GM12801 (cell line): ENCODE measurements around the gene TMEM255B.

ENCODE experiments used
- TF ChIP-seq, protein P1 (sequence below): IDR thresholded peaks from one replicate; pipeline ENCODE4 v1.5.1; 2011; ENCODE audit warnings: control low read depth; ENCODE audit not compliant: insufficient read length; ENCODE audit errors: extremely low read depth

Gene TMEM255B

DNA sequence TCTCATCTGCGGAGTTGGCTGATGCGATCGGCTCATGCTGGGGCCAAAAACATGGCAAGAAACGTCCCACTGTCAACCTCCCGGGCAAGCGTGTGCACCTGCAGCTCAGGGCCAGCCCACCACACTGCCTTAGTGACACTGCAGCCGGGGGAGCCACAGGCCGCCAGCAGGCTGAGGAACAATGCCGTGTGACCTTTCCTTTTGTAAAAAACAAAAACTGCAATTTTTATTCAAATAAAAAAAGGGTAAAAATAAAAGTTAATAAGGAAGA is 18.8 kb upstream of the TMEM255B start:
- TF ChIP-seq, protein P1, sequence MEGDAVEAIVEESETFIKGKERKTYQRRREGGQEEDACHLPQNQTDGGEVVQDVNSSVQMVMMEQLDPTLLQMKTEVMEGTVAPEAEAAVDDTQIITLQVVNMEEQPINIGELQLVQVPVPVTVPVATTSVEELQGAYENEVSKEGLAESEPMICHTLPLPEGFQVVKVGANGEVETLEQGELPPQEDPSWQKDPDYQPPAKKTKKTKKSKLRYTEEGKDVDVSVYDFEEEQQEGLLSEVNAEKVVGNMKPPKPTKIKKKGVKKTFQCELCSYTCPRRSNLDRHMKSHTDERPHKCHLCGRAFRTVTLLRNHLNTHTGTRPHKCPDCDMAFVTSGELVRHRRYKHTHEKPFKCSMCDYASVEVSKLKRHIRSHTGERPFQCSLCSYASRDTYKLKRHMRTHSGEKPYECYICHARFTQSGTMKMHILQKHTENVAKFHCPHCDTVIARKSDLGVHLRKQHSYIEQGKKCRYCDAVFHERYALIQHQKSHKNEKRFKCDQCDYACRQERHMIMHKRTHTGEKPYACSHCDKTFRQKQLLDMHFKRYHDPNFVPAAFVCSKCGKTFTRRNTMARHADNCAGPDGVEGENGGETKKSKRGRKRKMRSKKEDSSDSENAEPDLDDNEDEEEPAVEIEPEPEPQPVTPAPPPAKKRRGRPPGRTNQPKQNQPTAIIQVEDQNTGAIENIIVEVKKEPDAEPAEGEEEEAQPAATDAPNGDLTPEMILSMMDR = no peak

DNA sequence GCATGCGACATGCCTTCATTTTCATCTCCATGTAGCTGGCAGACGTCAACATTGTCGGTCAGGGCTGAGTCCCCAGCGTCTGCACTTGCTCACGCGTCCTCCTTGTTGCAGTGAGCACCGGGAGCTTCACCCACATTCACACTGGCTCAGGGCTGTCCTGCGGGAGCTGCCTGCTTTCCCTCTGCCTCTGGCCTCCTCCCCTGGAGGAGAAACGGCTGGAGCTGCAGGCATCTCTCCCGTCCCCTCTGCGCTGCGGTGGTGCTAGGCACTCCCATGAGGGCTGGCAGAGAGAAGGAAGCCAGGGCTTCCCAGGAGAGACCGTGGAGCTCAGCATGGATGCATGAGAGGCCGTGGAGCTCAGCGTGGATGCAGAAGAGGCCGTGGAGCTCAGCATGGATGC is 18.4 kb upstream of the TMEM255B start:
- TF ChIP-seq, protein P1 = no peak

DNA sequence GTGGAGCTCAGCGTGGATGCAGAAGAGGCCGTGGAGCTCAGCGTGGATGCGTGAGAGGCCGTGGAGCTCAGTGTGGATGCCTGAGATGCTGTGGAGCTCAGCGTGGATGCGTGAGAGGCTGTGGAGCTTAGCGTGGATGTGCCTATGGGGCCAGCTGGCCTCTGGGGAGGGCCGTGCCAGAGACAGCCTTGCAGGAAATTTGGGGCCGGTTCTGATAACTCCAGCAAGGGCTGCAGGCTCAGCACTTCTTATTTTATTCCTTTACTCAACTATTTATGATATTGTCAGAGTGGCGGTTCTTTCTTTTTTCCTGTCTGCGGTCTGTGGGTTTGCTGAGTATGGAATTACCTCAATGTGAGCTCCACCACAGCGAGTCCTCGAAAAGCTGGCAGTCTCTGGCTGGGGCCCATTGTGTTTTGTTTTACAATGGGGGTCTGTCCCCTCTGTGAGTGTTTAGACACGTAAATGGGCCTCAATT is 17.8 kb upstream of the TMEM255B start:
- TF ChIP-seq, protein P1 = no peak

DNA sequence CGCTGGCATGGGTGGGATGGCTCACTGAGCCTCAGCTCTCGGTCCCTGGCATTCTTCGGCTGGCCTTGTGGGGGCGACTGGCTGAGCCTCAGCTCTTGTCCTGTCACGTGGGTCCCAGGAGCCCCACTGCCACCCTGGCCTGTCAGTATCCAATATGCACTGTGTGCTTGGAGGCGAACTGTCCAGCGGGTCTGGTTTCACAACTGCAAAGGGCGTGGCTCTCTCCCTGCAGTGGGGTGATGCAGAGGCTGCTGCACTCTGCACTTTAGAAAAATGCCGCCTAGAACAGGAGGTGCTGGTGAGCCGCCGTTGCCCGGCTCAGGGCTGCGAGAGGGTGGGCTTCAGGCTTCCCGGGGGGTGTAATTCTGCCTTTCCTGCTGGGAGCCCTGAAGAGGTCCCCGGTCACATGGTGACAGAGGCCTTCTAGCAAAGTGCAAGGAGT is 17.0 kb upstream of the TMEM255B start:
- TF ChIP-seq, protein P1 = no peak

GRCh38 chr13:113742445-113743120 is 16.4 kb upstream of the TMEM255B start:
- TF ChIP-seq, protein P1 = no peak

DNA sequence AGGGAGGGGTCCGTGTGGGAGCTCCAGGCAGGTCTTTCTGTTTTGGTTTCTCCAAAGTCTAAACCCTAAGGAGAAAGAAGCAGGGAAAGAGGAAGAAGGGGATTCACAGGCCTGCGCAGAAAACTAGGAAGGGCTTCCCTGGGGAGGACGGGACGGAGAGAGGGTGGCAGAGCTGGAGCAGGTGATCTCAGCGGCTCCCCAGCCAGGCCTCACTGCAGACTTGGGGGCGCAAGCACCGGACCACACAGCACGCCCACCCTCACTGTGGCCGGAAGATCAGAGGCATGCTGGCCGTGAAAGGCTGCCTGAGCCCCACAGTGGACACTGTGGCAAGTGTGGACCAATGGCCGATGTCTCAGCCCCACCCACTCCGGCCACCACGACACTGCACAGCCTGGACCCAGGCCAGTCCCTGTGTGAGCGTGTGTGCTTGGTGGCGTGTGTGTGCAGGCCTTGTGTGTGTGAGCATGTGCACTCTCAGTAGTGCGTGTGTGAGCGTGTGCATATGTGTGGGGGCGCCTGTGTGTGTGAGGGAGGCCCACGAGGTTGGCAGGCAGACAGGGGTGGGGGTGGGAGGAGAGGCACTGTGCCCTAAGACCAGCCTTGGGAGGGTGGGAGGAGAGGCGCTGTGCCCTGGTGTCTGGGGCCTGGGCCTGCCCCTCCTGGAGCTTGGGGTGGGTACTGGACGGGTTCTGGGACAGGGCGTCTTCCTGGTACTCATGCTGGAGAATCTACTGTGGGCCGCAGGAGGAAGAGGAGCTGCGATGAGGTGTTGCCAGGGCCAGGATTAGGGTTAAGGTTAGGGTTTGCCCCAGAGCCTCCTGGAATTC is 15.4 kb upstream of the TMEM255B start:
- TF ChIP-seq, protein P1 = no peak

DNA sequence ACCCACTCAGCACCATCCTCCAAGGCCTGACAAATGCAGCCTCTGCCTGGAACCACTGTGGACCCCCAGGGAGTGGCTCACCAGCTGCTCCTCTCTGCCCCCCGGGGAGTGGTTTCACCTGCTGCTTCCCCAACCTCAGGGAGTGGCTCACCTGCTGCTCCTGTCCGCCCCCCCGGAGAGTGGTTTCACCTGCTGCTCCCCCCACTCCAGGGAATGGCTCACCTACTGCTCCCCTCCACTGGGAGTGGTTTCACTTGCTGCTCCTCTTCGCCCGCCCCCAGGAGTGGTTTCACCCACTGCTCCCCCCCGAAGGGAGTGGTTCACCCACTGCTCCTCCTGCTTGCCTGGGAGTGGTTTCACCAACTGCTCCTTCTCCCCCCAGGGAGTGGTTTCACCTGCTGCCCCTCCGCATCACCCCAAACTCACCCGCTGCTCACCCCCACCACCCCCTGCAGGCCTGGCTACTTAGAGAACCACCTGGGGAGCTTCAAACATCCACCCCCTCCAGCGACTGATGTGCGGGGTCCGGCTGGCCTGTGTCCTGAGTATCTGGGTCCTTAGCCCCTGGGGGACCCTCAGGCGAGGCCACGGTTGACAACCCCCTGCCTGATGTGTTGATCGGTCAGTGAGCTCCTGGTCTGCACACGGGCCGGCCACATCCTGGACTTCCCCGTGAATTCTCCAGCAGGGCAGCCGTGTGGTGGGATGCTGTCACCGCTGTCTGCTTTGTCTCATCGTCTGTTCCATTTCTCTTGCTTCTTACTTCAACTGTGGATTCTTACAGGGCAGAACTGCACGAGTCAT is 14.6 kb upstream of the TMEM255B start:
- TF ChIP-seq, protein P1 = no peak
